HEK293 (cell line): ENCODE data around the gene LKAAEAR1.
A peak's percentile ranks its signal among the peaks of the same experiment; 100 is the strongest.

ENCODE experiments used
- CTCF ChIA-PET: fragments of 350-600 bp; formaldehyde crosslinking; extraction: SDS; loops from one replicate; lab custom pipeline; 2021; ENCODE audit warnings: antibody characterized with exemption; lab: Yijun Ruan, JAX
- POLR2A ChIA-PET: fragments of 300-600 bp; formaldehyde crosslinking; extraction: SDS; loops from one replicate; lab custom pipeline; 2020; ENCODE audit warnings: antibody characterized with exemption, inconsistent platforms; lab: Yijun Ruan, JAX
- H3K27ac ChIP-seq: fragments of 200-500 bp; sonication (Bioruptor generic); 2 replicates; pipeline ENCODE4 v1.5.1; 2014; ENCODE audit warnings: low read depth, low read length, control low read depth, inconsistent platforms; ENCODE audit errors: extremely low read depth
- H3K36me3 ChIP-seq, 2 experiments: fragments of 200-500 bp in 1 of 2; sonication (Bioruptor generic) in 1 of 2; 1 replicate in 1 of 2; 2 replicates in 1 of 2; pipeline ENCODE4 v1.5.1; 2014 to 2017; ENCODE audit warnings: inconsistent platforms in 2 of 2, low read length in 2 of 2; ENCODE audit not compliant: control insufficient read depth in 2 of 2, insufficient read depth in 1 of 2
- H3K4me1 ChIP-seq: fragments of 200-500 bp; sonication (Bioruptor generic); 2 replicates; pipeline ENCODE4 v1.5.1; 2014; ENCODE audit warnings: mild to moderate bottlenecking, low read length, inconsistent platforms; ENCODE audit not compliant: control insufficient read depth, insufficient read depth
- H3K4me3 ChIP-seq: 2 replicates; pipeline ENCODE4 v1.5.1; 2011; ENCODE audit warnings: low read depth, mild to moderate bottlenecking, control low read depth, low read length, moderate library complexity
- H3K9me3 ChIP-seq: fragments of 200-500 bp; sonication (Bioruptor generic); 2 replicates; pipeline ENCODE4 v1.5.1; 2014; ENCODE audit warnings: low read depth, low read length, inconsistent platforms; ENCODE audit not compliant: control insufficient read depth, insufficient read depth
- AEBP2 ChIP-seq: fragments of 450-650 bp; formaldehyde crosslinking; IDR thresholded peaks from 2 replicates; pipeline ENCODE4 v1.5.1; 2016; ENCODE audit warnings: missing biosample characterization, missing genetic modification characterization, borderline replicate concordance
- GLI2 ChIP-seq: fragments of 450-650 bp; formaldehyde crosslinking; IDR thresholded peaks from 2 replicates; pipeline ENCODE4; 2017; ENCODE audit warnings: missing biosample characterization, missing genetic modification characterization, low read depth, borderline replicate concordance
- GLIS2 ChIP-seq: fragments of 450-650 bp; formaldehyde crosslinking; IDR thresholded peaks from 2 replicates; pipeline ENCODE4 v1.5.1; 2016; ENCODE audit warnings: missing biosample characterization, missing genetic modification characterization
- HOXA7 ChIP-seq: sonication (generic); formaldehyde crosslinking; IDR thresholded peaks from 2 replicates; pipeline ENCODE4 v1.8.1; 2022; ENCODE audit warnings: missing genetic modification reagents, borderline replicate concordance
- KLF8 ChIP-seq: fragments of 450-650 bp; formaldehyde crosslinking; IDR thresholded peaks from 2 replicates; pipeline ENCODE4 v1.5.1; 2016; ENCODE audit warnings: missing biosample characterization, missing genetic modification characterization
- MEIS1 ChIP-seq: sonication (generic); formaldehyde crosslinking; IDR thresholded peaks from 2 replicates; pipeline ENCODE4 v1.8.1; 2022; ENCODE audit warnings: missing genetic modification reagents, mild to moderate bottlenecking, borderline replicate concordance
- OSR2 ChIP-seq: fragments of 450-650 bp; formaldehyde crosslinking; IDR thresholded peaks from 2 replicates; pipeline ENCODE4 v1.5.1; 2016; ENCODE audit warnings: missing biosample characterization, missing genetic modification characterization
- ZBTB26 ChIP-seq: fragments of 450-650 bp; formaldehyde crosslinking; optimal IDR thresholded peaks from 2 replicates; pipeline ENCODE3; 2016; ENCODE audit warnings: missing biosample characterization, mild to moderate bottlenecking, missing genetic modification characterization
- ZBTB7A ChIP-seq: fragments of 450-650 bp; formaldehyde crosslinking; IDR thresholded peaks from 2 replicates; pipeline ENCODE4 v1.5.1; 2016; ENCODE audit warnings: low read depth, missing biosample characterization, missing genetic modification characterization
- ZBTB8A ChIP-seq: fragments of 450-650 bp; formaldehyde crosslinking; IDR thresholded peaks from 2 replicates; pipeline ENCODE4 v1.5.1; 2016; ENCODE audit warnings: missing biosample characterization, missing genetic modification characterization
- ZFP69B ChIP-seq: fragments of 450-650 bp; formaldehyde crosslinking; IDR thresholded peaks from 2 replicates; pipeline ENCODE4 v1.5.1; 2016; ENCODE audit warnings: missing biosample characterization, missing genetic modification characterization
- ZNF239 ChIP-seq: fragments of 450-650 bp; formaldehyde crosslinking; IDR thresholded peaks from 2 replicates; pipeline ENCODE4 v1.5.1; 2016; ENCODE audit warnings: missing biosample characterization, missing genetic modification characterization
- ZNF350 ChIP-seq: fragments of 450-650 bp; formaldehyde crosslinking; IDR thresholded peaks from 2 replicates; pipeline ENCODE4 v1.5.0; 2017; ENCODE audit warnings: missing biosample characterization, mild to moderate bottlenecking, missing genetic modification characterization
- ZNF391 ChIP-seq: fragments of 450-650 bp; formaldehyde crosslinking; IDR thresholded peaks from 2 replicates; pipeline ENCODE4 v1.5.1; 2016; ENCODE audit warnings: low read depth, missing biosample characterization, missing genetic modification characterization, borderline replicate concordance
- ZNF560 ChIP-seq: fragments of 450-650 bp; formaldehyde crosslinking; IDR thresholded peaks from 2 replicates; pipeline ENCODE4 v1.5.1; 2017; ENCODE audit warnings: missing biosample characterization, missing genetic modification characterization, borderline replicate concordance
- ZNF701 ChIP-seq: fragments of 450-650 bp; formaldehyde crosslinking; IDR thresholded peaks from 2 replicates; pipeline ENCODE4 v1.5.1; 2016; ENCODE audit warnings: missing biosample characterization, missing genetic modification characterization
- ZNF777 ChIP-seq: fragments of 450-650 bp; formaldehyde crosslinking; IDR thresholded peaks from 2 replicates; pipeline ENCODE4 v1.5.1; 2017; ENCODE audit warnings: missing biosample characterization, missing genetic modification characterization, borderline replicate concordance
- ZXDB ChIP-seq: fragments of 450-650 bp; formaldehyde crosslinking; IDR thresholded peaks from 2 replicates; pipeline ENCODE4 v1.5.1; 2016; ENCODE audit warnings: missing biosample characterization, missing genetic modification characterization
- TF ChIP-seq, protein P1 (sequence below): fragments of 450-650 bp; formaldehyde crosslinking; IDR thresholded peaks from 2 replicates; pipeline ENCODE4; 2016; ENCODE audit warnings: missing biosample characterization, missing genetic modification characterization
- TF ChIP-seq, protein P2 (sequence below): fragments of 450-650 bp; formaldehyde crosslinking; IDR thresholded peaks from 2 replicates; pipeline ENCODE4 v1.5.1; 2017; ENCODE audit warnings: missing biosample characterization, missing genetic modification characterization
- TF ChIP-seq, protein P3 (sequence below): fragments of 450-650 bp; formaldehyde crosslinking; IDR thresholded peaks from 2 replicates; pipeline ENCODE4 v1.5.1; 2016; ENCODE audit warnings: missing biosample characterization, missing genetic modification characterization

Gene LKAAEAR1

GRCh38 chr20:64057628-64058498, 26.3 kb downstream of the LKAAEAR1 start (continued):
- 0 out of 2 replicates have a peak, but pooled peaks have one; percentile 49 for TF ChIP-seq ZBTB7A
- TF ChIP-seq, protein P1, sequence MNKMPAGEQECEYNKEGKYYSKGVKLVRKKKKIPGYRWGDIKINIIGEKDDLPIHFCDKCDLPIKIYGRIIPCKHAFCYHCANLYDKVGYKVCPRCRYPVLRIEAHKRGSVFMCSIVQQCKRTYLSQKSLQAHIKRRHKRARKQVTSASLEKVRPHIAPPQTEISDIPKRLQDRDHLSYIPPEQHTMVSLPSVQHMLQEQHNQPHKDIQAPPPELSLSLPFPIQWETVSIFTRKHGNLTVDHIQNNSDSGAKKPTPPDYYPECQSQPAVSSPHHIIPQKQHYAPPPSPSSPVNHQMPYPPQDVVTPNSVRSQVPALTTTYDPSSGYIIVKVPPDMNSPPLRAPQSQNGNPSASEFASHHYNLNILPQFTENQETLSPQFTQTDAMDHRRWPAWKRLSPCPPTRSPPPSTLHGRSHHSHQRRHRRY (tag by site-specific recombination), result no peak
- TF ChIP-seq KLF8 (tag by site-specific recombination), result peak; percentile 36; the same call in 1 of the 2 replicates
- 0 out of 2 replicates have a peak, but pooled peaks have one; percentile 29 for TF ChIP-seq ZFP69B (tag by site-specific recombination)

DNA sequence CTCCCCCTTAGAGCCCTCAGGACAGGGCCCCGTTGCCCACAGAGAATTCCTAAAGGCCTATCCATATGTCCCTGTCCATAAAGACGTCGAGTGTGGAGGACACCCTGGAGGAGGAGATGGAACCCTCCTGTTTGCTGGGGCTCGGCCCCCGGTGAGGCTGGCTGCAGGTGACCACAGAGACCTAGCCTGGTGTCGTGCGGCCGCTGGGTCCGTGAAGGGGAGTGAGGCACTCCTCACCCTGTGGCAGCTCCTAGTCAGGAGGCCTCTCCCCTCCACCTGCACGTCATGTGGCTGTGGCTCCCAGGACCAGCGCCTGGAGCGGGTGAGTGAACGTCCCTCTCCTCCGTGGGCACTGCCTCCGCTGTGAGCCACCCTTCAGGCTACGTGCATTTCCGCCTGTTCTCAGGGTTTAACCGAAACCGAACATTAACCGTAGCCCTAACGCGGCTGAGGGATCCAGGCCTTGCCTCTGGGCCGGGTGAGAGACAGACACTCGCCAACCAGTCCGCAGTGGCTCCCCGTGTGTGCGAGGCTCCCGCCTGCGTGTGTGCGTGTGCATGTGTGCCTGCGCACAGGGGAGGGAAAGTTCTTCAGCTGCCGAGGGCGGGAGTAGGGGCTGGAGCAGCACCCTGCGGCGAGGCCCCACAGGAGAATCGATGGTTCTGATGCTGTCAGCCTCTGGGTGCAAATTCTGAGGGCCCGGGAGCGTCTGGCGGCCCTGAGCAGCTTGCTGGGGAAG, 27.1 kb downstream of the LKAAEAR1 start:
- Histone ChIP-seq H3K9me3 (no peaks in the 10 kb centered on the region), H3K4me3 (no peak overlapping the region), H3K27ac (no peak overlapping the region), H3K36me3 (no peaks in the 10 kb centered on the region), H3K4me1 (no peaks in the 10 kb centered on the region)
- TF ChIP-seq AEBP2 (tag by site-specific recombination), result no peak
- TF ChIP-seq ZNF239, result no peak
- TF ChIP-seq, protein P2, sequence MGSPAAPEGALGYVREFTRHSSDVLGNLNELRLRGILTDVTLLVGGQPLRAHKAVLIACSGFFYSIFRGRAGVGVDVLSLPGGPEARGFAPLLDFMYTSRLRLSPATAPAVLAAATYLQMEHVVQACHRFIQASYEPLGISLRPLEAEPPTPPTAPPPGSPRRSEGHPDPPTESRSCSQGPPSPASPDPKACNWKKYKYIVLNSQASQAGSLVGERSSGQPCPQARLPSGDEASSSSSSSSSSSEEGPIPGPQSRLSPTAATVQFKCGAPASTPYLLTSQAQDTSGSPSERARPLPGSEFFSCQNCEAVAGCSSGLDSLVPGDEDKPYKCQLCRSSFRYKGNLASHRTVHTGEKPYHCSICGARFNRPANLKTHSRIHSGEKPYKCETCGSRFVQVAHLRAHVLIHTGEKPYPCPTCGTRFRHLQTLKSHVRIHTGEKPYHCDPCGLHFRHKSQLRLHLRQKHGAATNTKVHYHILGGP (tag by site-specific recombination), result no peak
- TF ChIP-seq MEIS1, result no peak
- TF ChIP-seq ZBTB26 (tag by site-specific recombination), result peak; percentile 2
- no peak for TF ChIP-seq ZXDB (tag by site-specific recombination)
- TF ChIP-seq ZNF391 (tag by site-specific recombination), result no peak
- TF ChIP-seq ZBTB8A (tag by site-specific recombination), result no peak
- POLR2A ChIA-PET, result no interaction called here
- CTCF ChIA-PET, result interaction anchor here (0.5 to 2.8 kb wide), 9 partner anchors 13 to 171 kb away, joined by 3 to 39 read pairs (median 4); partner anchors contain the start of gene PRPF6

GRCh38 chr20:64056639-64056888, 27.6 kb downstream of the LKAAEAR1 start:
- Histone ChIP-seq H3K27ac (no peak overlapping the region), H3K9me3 (no peaks in the 10 kb centered on the region), H3K4me1 (no peaks in the 10 kb centered on the region), H3K4me3 (no peak overlapping the region)
- CTCF ChIA-PET, result interaction anchor here (1.0 to 2.8 kb wide), 3 partner anchors 13 to 33 kb away, joined by 3 to 39 read pairs (median 4); no protein-coding TSS in a partner anchor
- TF ChIP-seq ZNF350 (no peak), GLIS2 (tag by site-specific recombination) (no peak), GLI2 (tag by site-specific recombination) (no peak), HOXA7 (CRISPR knock-in tag) (no peak), ZNF560 (no peak), ZNF701 (no peak), OSR2 (tag by site-specific recombination) (no peak), ZNF777 (no peak)
- TF ChIP-seq, protein P3, sequence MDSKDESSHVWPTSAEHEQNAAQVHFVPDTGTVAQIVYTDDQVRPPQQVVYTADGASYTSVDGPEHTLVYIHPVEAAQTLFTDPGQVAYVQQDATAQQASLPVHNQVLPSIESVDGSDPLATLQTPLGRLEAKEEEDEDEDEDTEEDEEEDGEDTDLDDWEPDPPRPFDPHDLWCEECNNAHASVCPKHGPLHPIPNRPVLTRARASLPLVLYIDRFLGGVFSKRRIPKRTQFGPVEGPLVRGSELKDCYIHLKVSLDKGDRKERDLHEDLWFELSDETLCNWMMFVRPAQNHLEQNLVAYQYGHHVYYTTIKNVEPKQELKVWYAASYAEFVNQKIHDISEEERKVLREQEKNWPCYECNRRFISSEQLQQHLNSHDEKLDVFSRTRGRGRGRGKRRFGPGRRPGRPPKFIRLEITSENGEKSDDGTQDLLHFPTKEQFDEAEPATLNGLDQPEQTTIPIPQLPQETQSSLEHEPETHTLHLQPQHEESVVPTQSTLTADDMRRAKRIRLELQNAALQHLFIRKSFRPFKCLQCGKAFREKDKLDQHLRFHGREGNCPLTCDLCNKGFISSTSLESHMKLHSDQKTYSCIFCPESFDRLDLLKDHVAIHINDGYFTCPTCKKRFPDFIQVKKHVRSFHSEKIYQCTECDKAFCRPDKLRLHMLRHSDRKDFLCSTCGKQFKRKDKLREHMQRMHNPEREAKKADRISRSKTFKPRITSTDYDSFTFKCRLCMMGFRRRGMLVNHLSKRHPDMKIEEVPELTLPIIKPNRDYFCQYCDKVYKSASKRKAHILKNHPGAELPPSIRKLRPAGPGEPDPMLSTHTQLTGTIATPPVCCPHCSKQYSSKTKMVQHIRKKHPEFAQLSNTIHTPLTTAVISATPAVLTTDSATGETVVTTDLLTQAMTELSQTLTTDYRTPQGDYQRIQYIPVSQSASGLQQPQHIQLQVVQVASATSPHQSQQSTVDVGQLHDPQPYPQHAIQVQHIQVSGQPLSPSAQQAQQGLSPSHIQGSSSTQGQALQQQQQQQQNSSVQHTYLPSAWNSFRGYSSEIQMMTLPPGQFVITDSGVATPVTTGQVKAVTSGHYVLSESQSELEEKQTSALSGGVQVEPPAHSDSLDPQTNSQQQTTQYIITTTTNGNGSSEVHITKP (tag by site-specific recombination), result no peak
- TF ChIP-seq, all 188 proteins: peak for 0
- H3K36me3 ChIP-seq, result no peaks in the 10 kb centered on the region
- POLR2A ChIA-PET, result no interaction called here
